C4-2B (cell line): Measurements from ENCODE around the gene TEAD3.

Experiments used
- CTCF ChIP-seq: fragments of 450-650 bp; conservative IDR thresholded peaks from 2 replicates; pipeline ENCODE4 v1.5.1; 2017; ENCODE audit warnings: mild to moderate bottlenecking
- ZFX ChIP-seq: fragments of 450-650 bp; IDR thresholded peaks from 2 replicates; pipeline ENCODE4 v1.6.1; 2017

DNA sequence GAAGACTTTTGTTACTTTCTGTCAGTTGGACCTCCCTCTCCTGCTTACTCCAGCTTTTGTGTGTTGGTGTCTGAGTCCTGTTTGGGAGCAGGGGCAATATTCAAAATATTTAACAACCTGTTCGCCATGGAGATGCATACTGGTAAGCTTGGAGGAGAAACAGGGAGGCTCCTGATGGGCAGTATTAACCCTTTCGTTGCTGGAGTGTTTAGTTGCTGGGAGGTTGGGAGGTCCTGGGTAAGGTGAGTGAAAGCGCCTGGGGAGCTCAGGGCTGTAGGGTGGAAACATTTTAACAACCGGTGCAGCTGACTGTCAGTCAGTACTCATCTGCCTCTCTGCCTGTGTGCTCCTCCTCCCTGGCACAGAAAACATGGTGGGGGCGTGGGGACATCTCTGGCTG lies 11.7 kb upstream of the TEAD3 start:
- TF ChIP-seq CTCF, result no peak
- TF ChIP-seq ZFX, result no peak
